DMS79 treated with DMSO at 0.1 percent for 48 hours (cell line): ENCODE results near the gene LEPROT.
A peak's percentile ranks its signal among the peaks of the same experiment; 100 is the strongest.
"Not testable (repeated sequence)": the region's sequence is repeated elsewhere in the genome, so short reads cannot be mapped to it uniquely, and the experiment has no call there.

ENCODE experiments used
- DNase-seq: peaks from one replicate; lab custom pipeline; 2025; lab: John Stamatoyannopoulos, UW

Gene LEPROT

DNA sequence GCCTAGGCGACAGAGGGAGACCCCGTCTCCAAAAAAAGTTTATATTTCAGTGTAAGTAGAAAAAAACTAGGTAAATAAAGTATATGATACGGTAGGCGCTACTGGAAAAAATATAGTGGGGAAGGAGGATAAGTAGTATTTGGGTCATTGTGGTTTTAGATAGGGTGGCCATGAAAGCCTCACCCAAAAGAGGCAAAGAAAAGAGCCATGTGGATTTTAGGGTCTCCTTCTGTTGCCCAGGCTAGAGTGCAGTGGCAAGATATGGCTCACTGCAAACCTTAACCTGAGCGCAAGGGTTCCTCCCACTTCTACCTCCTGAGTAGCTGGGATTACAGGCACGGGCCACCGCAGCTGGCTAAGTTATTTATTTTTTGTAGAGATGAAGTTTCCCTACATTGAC, 17.1 kb downstream of the LEPROT start:
- no peak for DNase-seq

DNA sequence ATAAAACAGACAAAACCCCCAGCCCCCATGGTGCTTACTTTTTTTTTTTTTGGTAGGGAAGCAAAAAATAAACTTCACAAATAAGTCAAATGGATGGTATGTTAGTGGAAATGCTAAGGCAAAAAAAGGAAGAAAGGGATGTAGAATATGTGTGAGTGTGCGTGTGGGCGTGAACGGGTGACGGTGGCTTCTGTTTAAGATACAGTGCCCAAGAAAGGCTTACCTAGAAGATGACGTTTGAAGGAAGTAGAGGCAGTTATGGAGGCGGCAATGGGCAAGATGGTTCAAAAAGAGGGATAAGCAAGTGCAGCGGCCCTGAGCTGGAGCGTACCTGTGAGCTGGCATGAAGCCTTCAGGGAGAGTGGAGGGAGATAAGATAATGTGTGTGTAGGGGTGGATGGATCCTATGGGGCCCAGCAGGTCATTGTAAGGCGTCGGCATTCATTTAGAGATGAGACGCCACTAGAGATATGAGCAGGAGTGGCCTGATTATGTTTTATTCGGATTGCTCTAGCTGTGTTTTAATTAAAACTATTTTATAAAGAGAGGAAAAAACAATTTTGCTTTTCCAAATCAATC, 19.9 kb downstream of the LEPROT start:
- DNase-seq, result no peak

- no peak for DNase-seq
Observed at GRCh38 chr1:65440915-65441314, 20.4 kb downstream of the LEPROT start.

GRCh38 chr1:65441464-65441863, 21.0 kb downstream of the LEPROT start:
- no peak for DNase-seq

GRCh38 chr1:65442442-65442841, 22.0 kb downstream of the LEPROT start:
- DNase-seq, result no peak

GRCh38 chr1:65443647-65444046, 23.2 kb downstream of the LEPROT start:
- no peak for DNase-seq

GRCh38 chr1:65444128-65444640, 23.7 kb downstream of the LEPROT start:
- no peak for DNase-seq

GRCh38 chr1:65445837-65446236, 25.4 kb downstream of the LEPROT start:
- no peak for DNase-seq

DNA sequence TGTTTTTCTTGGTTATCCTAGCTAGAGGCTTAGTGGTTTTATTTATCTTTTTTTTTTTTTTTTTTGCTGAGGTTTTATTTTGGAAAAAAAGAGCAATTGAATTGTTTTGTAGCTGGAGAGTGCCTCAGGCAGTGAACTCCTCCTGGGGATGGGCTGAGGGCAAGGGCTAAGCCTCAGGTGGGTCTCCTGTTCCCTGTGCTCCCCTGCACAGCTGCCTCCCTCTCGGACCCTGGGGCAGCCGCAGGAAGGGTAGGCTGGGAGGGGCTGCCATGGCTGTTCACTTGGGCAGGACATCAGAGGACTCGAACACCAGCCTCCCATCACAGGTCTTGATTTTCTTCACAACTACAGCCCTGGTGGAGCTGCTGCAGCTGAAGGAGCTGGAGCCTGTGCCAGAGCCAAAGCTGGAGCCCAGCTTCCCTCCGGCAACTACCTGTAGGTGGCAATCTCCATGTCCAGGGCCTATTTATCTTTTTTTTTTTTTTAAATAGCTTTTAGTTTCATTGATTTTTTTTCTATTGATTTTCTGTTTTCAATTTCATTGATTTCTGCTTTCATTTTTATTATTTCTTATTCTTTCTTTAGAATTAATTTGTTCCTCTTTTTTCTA, 28.9 kb downstream of the LEPROT start:
- no peak for DNase-seq

DNA sequence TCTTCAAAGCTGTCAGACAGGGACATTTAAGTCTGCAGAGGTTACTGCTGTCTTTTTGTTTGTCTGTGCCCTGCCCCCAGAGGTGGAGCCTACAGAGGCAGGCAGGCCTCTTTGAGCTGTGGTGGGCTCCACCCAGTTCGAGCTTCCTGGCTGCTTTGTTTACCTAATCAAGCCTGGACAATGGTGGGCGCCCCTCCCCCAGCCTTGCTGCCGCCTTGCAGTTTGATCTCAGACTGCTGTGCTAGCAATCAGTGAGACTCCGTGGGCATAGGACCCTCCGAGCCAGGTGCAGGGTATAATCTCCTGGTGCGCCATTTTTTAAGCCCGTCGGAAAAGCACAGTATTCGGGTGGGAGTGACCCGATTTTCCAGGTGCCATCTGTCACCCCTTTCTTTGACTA, 35.2 kb downstream of the LEPROT start:
- not testable (repeated sequence) for DNase-seq

- no peak for DNase-seq
Observed at GRCh38 chr1:65456481-65456880, 36.0 kb downstream of the LEPROT start.

DNA sequence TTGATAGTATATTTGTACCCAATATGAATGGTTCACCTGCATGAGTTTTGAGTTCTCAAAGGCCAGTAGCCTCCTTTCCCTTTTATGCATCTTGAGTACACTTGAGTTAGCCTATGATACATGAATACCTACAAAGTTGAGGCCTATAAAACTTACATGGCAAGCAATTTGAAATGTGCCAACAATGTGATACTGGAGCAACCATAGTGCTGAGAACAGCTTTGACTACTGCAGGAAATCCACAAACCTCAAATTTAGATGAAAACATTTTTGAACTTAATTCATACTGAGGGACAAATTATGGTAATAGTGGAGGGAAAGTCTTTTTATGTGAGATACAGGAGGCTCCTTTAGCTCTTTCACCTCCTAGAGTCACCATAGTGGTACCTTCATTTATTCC, 37.4 kb downstream of the LEPROT start:
- no peak for DNase-seq

DNA sequence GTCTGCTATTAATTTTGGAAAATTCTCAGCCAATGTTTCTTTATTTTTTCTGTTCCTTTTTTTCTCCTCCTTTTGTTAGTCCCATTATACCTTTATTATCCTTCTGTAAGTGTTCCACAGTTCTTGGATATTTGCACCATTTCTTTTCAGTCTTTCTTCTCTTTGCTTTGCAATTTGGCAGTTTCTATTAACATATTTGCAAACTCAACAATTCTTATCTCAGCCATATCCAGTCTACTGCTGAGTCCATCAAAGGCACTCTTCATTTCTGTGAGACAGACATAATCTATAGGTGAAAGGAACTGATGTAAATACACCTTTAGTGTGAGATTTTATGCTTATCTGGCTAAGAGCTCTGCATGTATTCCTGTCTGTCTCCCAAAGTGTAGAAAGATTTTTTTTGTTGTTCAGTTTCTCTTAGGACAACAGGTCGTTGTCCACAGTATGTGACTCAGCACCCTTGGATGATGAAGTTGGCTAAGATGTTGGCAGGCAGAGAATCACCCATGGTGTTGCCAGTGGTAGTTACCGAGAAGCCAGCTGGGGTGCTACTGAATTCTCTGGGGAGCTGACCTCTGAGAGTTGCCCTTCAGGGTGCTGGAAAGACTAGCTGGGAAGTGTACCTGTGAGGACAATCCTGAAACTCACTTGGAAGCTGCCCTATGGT, 38.4 kb downstream of the LEPROT start:
- no peak for DNase-seq

- no peak for DNase-seq
Observed at GRCh38 chr1:65459397-65459768, 38.9 kb downstream of the LEPROT start.

GRCh38 chr1:65465837-65466236, 45.4 kb downstream of the LEPROT start:
- not testable (repeated sequence) for DNase-seq

GRCh38 chr1:65467536-65467935, 47.1 kb downstream of the LEPROT start:
- DNase-seq, result peak; percentile 41

GRCh38 chr1:65469126-65469888, 48.8 kb downstream of the LEPROT start:
- peak; percentile 3 for DNase-seq

- peak; percentile 58 for DNase-seq
Observed at GRCh38 chr1:65469889-65470340, 49.4 kb downstream of the LEPROT start.

DNA sequence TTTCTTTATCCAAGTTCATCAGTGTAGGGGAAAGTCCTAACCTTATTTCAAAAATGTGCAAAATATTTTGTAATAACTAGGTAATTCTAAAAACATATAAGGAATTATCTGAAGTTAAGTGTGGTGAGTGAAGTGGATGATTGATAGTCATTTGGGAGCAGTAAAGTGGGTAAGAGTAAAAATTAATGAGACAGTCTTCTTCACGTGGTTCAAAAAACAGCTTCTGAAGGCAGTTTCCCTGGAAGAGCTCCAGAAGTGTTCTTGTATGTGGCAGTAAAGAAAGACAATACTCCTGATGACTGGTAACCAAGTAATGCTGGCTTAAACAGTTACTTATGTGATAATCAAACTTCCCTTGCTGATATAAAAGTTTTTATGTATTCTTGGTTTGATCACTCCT, 50.3 kb downstream of the LEPROT start:
- DNase-seq, result peak; percentile 3

GRCh38 chr1:65471213-65471833, 50.9 kb downstream of the LEPROT start:
- no peak for DNase-seq

GRCh38 chr1:65471861-65472332, 51.4 kb downstream of the LEPROT start:
- no peak for DNase-seq

DNA sequence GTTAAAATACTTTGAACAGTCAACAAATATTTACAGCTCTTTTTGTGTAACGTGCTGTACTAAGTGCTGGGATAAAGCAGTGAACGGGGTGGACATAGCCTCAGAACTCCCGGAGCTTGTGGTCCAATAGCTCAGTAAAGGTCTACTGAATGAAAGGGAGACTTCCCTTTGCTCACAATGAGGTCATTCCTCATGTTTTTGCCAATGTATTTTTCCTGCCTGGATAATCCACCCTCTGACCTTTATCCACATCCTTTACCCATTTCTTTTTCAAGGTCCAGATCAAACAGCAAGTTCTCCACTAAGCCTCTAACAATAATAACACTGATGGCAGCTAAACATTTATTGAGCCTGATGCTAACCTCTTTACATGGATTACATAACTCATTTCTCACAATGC, 55.9 kb downstream of the LEPROT start:
- DNase-seq, result no peak
